Measurements from ENCODE around the gene MUC5B.
"Not testable (repeated sequence)": the region's sequence is repeated elsewhere in the genome, so short reads cannot be mapped to it uniquely, and the experiment has no call there.

Gene MUC5B

GRCh38 chr11:1203505-1204271, 19.2 kb upstream of the MUC5B start:
- DNase-seq (ENCODE audit: low read depth in 2 of 2) = no peak

- DNase-seq (ENCODE audit: low read depth in 2 of 2) = no peak
Measured at GRCh38 chr11:1204381-1205101, 18.3 kb upstream of the MUC5B start.

GRCh38 chr11:1205121-1205986, 17.5 kb upstream of the MUC5B start:
- no peak for DNase-seq (ENCODE audit: low read depth in 2 of 2)

- no peak for DNase-seq (ENCODE audit: low read depth in 2 of 2)
Measured at GRCh38 chr11:1205987-1206331, 16.9 kb upstream of the MUC5B start.

GRCh38 chr11:1206391-1207271, 16.2 kb upstream of the MUC5B start:
- DNase-seq (ENCODE audit: low read depth in 2 of 2) = no peak

- no peak for DNase-seq (ENCODE audit: low read depth in 2 of 2)
Measured at GRCh38 chr11:1207401-1208143, 15.3 kb upstream of the MUC5B start.

GRCh38 chr11:1208144-1208393, 14.8 kb upstream of the MUC5B start:
- DNase-seq (ENCODE audit: low read depth in 2 of 2) = no peak

GRCh38 chr11:1208394-1209261, 14.2 kb upstream of the MUC5B start:
- no peak for DNase-seq (ENCODE audit: low read depth in 2 of 2)

GRCh38 chr11:1209371-1210057, 13.4 kb upstream of the MUC5B start:
- DNase-seq (ENCODE audit: low read depth in 2 of 2) = no peak

GRCh38 chr11:1211838-1212237, 11.0 kb upstream of the MUC5B start:
- DNase-seq (ENCODE audit: low read depth in 2 of 2) = no peak

GRCh38 chr11:1215826-1216225, 7.0 kb upstream of the MUC5B start:
- not testable (repeated sequence) for DNase-seq (ENCODE audit: low read depth in 2 of 2)

- DNase-seq (ENCODE audit: low read depth in 2 of 2) = no peak
Measured at GRCh38 chr11:1217151-1217550, 5.7 kb upstream of the MUC5B start.

- DNase-seq (ENCODE audit: low read depth in 2 of 2) = no peak
Measured at GRCh38 chr11:1218256-1218787, 4.5 kb upstream of the MUC5B start.

GRCh38 chr11:1218788-1219445, 3.9 kb upstream of the MUC5B start:
- DNase-seq (ENCODE audit: low read depth in 2 of 2) = no peak

- no peak for DNase-seq (ENCODE audit: low read depth in 2 of 2)
Measured at GRCh38 chr11:1219446-1219833, 3.4 kb upstream of the MUC5B start.

- DNase-seq (ENCODE audit: low read depth in 2 of 2) = no peak
Measured at GRCh38 chr11:1219834-1220815, 2.7 kb upstream of the MUC5B start.

- DNase-seq (ENCODE audit: low read depth in 2 of 2) = no peak
Measured at GRCh38 chr11:1220941-1221721, 1.7 kb upstream of the MUC5B start.
